Breast epithelium (tissue), 3 donors: ENCODE results near the gene CRHR2.

ENCODE experiments used
- CTCF ChIP-seq, 3 donors: fragments of 450-650 bp; IDR thresholded peaks; one replicate each; pipeline ENCODE4 v1.5.1; 2016 to 2017; ENCODE audit warnings: antibody characterized with exemption in 3 of 3, mild to moderate bottlenecking in 3 of 3, moderate library complexity in 3 of 3
- POLR2A ChIP-seq: fragments of 450-650 bp; IDR thresholded peaks from one replicate; pipeline ENCODE4 v1.6.1; 2016; ENCODE audit warnings: antibody characterized with exemption, mild to moderate bottlenecking, moderate library complexity

- TF ChIP-seq CTCF (IDR thresholded peaks at IDR 0.05): no peak
- TF ChIP-seq POLR2A: no peak
These were observed 1.6 kb upstream of the CRHR2 start for GRCh38 chr7:30683816-30684215.
